GM12801 (cell line): ENCODE results near the gene TLCD1.

Source experiments
- CTCF ChIP-seq: IDR thresholded peaks from one replicate; pipeline ENCODE4 v1.5.1; 2011; ENCODE audit warnings: control low read depth; ENCODE audit not compliant: insufficient read length; ENCODE audit errors: extremely low read depth

TLCD1 gene

GRCh38 chr17:28759256-28759865, 33.3 kb upstream of the TLCD1 start:
- TF ChIP-seq CTCF = no peak

- no peak for TF ChIP-seq CTCF
These were observed 32.5 kb upstream of the TLCD1 start for GRCh38 chr17:28758411-28759121.

GRCh38 chr17:28756049-28756804, 30.2 kb upstream of the TLCD1 start:
- no peak for TF ChIP-seq CTCF

DNA sequence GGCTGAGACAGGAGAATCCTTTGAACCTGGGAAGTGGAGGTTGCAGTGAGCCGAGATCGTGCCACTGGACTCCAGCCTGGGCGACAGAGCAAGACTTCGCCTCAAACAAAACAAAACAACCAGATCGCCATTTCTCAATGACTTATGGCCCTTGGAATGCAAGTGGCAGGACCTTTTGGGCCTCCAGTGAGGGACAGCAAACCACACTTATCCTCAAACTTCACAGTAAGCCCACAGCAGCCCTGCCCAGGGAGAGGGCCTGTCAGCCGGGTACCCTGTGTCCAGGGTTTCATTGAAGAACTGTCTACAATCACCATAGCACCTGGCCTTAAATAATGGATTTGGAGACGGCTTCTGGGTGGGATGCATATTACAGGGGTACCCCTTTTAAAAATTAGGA, 29.5 kb upstream of the TLCD1 start:
- TF ChIP-seq CTCF = no peak

GRCh38 chr17:28751600-28752366, 25.8 kb upstream of the TLCD1 start:
- no peak for TF ChIP-seq CTCF

- peak; percentile 99 for TF ChIP-seq CTCF
These were observed 24.4 kb upstream of the TLCD1 start for GRCh38 chr17:28750178-28751047.
